ENCODE results near the gene CRYZL1.

Gene CRYZL1

GRCh38 chr21:33562389-33562788 lies 79.2 kb downstream of the CRYZL1 start:
- TF ChIP-seq EGR1 (IDR thresholded peaks at IDR 0.05) (no peak), TAF1 (IDR thresholded peaks at IDR 0.05; ENCODE audit: low read depth) (no peak), REST (IDR thresholded peaks at IDR 0.05; ENCODE audit: low read depth) (no peak), YY1 (IDR thresholded peaks at IDR 0.05; ENCODE audit: low read depth) (no peak), RAD21 (IDR thresholded peaks at IDR 0.05; ENCODE audit: low read depth) (no peak), TCF12 (IDR thresholded peaks at IDR 0.05; ENCODE audit: low read depth) (no peak), EP300 (IDR thresholded peaks at IDR 0.05; ENCODE audit: borderline replicate concordance) (no peak), CREB1 (IDR thresholded peaks at IDR 0.05; ENCODE audit: low read depth) (no peak), CEBPB (IDR thresholded peaks at IDR 0.05) (no peak), TEAD4 (IDR thresholded peaks at IDR 0.05) (no peak), FOXM1 (IDR thresholded peaks at IDR 0.05; ENCODE audit: borderline replicate concordance, low read depth) (no peak), NFIC (IDR thresholded peaks at IDR 0.05) (no peak), ZBTB7A (IDR thresholded peaks at IDR 0.05; ENCODE audit: low read depth) (no peak)
- TF ChIP-seq, protein P1, sequence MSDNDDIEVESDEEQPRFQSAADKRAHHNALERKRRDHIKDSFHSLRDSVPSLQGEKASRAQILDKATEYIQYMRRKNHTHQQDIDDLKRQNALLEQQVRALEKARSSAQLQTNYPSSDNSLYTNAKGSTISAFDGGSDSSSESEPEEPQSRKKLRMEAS (IDR thresholded peaks at IDR 0.05), result no peak
- TF ChIP-seq, protein P2, sequence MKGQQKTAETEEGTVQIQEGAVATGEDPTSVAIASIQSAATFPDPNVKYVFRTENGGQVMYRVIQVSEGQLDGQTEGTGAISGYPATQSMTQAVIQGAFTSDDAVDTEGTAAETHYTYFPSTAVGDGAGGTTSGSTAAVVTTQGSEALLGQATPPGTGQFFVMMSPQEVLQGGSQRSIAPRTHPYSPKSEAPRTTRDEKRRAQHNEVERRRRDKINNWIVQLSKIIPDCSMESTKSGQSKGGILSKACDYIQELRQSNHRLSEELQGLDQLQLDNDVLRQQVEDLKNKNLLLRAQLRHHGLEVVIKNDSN (IDR thresholded peaks at IDR 0.05), result no peak

DNA sequence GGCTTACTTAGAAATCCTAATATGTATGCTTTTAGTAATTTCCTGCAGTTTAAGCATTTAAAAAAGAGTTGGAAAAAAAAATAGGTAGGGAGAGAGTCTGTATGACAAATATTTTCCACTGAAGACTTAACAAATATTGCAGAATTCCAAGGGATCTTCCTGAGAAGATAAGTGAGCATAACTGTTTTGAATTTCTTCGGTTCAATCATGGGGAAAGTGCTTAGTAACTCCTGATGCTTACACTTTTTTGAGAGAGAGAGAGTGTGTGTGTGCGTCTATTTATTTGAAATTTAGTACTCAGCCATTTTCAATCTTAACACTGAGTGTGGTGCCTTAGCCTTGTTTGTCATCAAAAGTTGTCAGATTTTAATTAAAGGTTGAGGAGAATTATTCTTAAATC lies 80.2 kb downstream of the CRYZL1 start:
- no peak for TF ChIP-seq TAF1 (IDR thresholded peaks at IDR 0.05; ENCODE audit: low read depth)
- no peak for TF ChIP-seq TEAD4 (IDR thresholded peaks at IDR 0.05)
- no peak for TF ChIP-seq CREB1 (IDR thresholded peaks at IDR 0.05; ENCODE audit: low read depth)
- TF ChIP-seq ZBTB7A (IDR thresholded peaks at IDR 0.05; ENCODE audit: low read depth), result no peak
- no peak for TF ChIP-seq TCF12 (IDR thresholded peaks at IDR 0.05; ENCODE audit: low read depth)
- TF ChIP-seq FOXM1 (IDR thresholded peaks at IDR 0.05; ENCODE audit: borderline replicate concordance, low read depth), result no peak
- no peak for TF ChIP-seq REST (IDR thresholded peaks at IDR 0.05; ENCODE audit: low read depth)
- TF ChIP-seq NFIC (IDR thresholded peaks at IDR 0.05), result no peak
- TF ChIP-seq YY1 (IDR thresholded peaks at IDR 0.05; ENCODE audit: low read depth), result no peak
- TF ChIP-seq, protein P2 (IDR thresholded peaks at IDR 0.05), result no peak
- TF ChIP-seq CEBPB (IDR thresholded peaks at IDR 0.05), result no peak
- TF ChIP-seq EP300 (IDR thresholded peaks at IDR 0.05; ENCODE audit: borderline replicate concordance), result no peak
- TF ChIP-seq, protein P1 (IDR thresholded peaks at IDR 0.05), result no peak

GRCh38 chr21:33560965-33561364 lies 80.6 kb downstream of the CRYZL1 start:
- TF ChIP-seq YY1 (IDR thresholded peaks at IDR 0.05; ENCODE audit: low read depth) (no peak), CREB1 (IDR thresholded peaks at IDR 0.05; ENCODE audit: low read depth) (no peak), FOXM1 (IDR thresholded peaks at IDR 0.05; ENCODE audit: borderline replicate concordance, low read depth) (no peak), RAD21 (IDR thresholded peaks at IDR 0.05; ENCODE audit: low read depth) (no peak), ZBTB7A (IDR thresholded peaks at IDR 0.05; ENCODE audit: low read depth) (no peak), REST (IDR thresholded peaks at IDR 0.05; ENCODE audit: low read depth) (no peak)

DNA sequence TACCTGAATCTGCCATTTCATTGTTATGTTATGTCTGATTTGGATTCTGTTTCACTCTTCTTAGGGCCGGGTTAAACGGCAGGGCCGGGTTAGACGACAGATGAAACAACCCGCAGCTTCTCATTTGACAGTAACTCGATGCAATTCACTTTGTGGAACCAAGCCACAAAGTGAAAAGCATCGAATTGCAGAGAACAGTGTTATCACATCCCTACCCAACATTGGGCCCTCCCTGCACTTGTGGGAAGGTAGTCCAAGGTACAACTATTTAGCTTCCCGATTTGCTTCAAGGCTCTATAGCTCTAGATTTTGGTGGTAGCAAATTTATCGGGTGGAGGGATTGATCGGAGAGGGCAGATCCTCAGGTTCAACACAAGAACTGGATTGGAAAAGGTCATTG lies 81.7 kb downstream of the CRYZL1 start:
- TF ChIP-seq YY1 (IDR thresholded peaks at IDR 0.05; ENCODE audit: low read depth) (no peak), TCF12 (IDR thresholded peaks at IDR 0.05; ENCODE audit: low read depth) (no peak), NFIC (IDR thresholded peaks at IDR 0.05) (no peak), EGR1 (IDR thresholded peaks at IDR 0.05) (no peak), REST (IDR thresholded peaks at IDR 0.05; ENCODE audit: low read depth) (no peak), CEBPB (IDR thresholded peaks at IDR 0.05) (no peak), ZBTB7A (IDR thresholded peaks at IDR 0.05; ENCODE audit: low read depth) (no peak), FOXM1 (IDR thresholded peaks at IDR 0.05; ENCODE audit: borderline replicate concordance, low read depth) (no peak), EP300 (IDR thresholded peaks at IDR 0.05; ENCODE audit: borderline replicate concordance) (no peak), TAF1 (IDR thresholded peaks at IDR 0.05; ENCODE audit: low read depth) (no peak), CREB1 (IDR thresholded peaks at IDR 0.05; ENCODE audit: low read depth) (no peak), RAD21 (IDR thresholded peaks at IDR 0.05; ENCODE audit: low read depth) (no peak), TEAD4 (IDR thresholded peaks at IDR 0.05) (no peak)
- TF ChIP-seq, protein P1 (IDR thresholded peaks at IDR 0.05), result no peak
- TF ChIP-seq, protein P2 (IDR thresholded peaks at IDR 0.05), result no peak

Data from Ishikawa (cell line).